Measurements from ENCODE around the gene C11orf68. TPM values are rescaled to one million over a fixed set of nuclear protein-coding genes. Genes with fewer than 3 reads are reported as not detected.
A peak's percentile ranks its signal among the peaks of the same experiment; 100 is the strongest.

The C11orf68 gene
- total RNA-seq, 1 experiment from 2014 or later: 15.7 TPM

- DNase-seq: no peak
- Histone ChIP-seq H3K27ac (ENCODE audit: insufficient read length, low read depth, low read length) (no peak overlapping the region), H4K8ac (replicated peaks; ENCODE audit: insufficient read length, low read depth, low read length) (no peak overlapping the region), H2BK5ac (ENCODE audit: insufficient read length, low read length) (no peak overlapping the region), H4K91ac (ENCODE audit: insufficient read length, low read depth, low read length) (no peak overlapping the region), H2BK15ac (ENCODE audit: low read depth, low read length) (no peak overlapping the region), H3K4ac (ENCODE audit: low read depth, low read length) (no peak overlapping the region), H3T11ph (ENCODE audit: low read length) (no peak overlapping the region), H3K27me3 (ENCODE audit: insufficient read depth, low read length) (peaks cover 3% of the 10 kb centered on the region; the same call in 1 of the 2 replicates), H3K56ac (ENCODE audit: insufficient read length, low read depth, low read length) (no peak overlapping the region), H3K9me3 (ENCODE audit: control insufficient read depth, low read depth, low read length) (no peaks in the 10 kb centered on the region), H3K4me2 (ENCODE audit: insufficient read depth, insufficient read length, low read length) (no peak overlapping the region), H2BK20ac (ENCODE audit: low read depth, low read length, poor library complexity, severe bottlenecking) (no peak overlapping the region), H2BK12ac (ENCODE audit: insufficient read length, low read depth, low read length) (no peak overlapping the region), H2AK5ac (ENCODE audit: insufficient read length, low read length) (no peak overlapping the region), H3K23ac (ENCODE audit: insufficient read length, low read depth, low read length) (no peak overlapping the region), H3K18ac (ENCODE audit: insufficient read length, low read depth, low read length) (no peak overlapping the region), H4K5ac (ENCODE audit: insufficient read length, low read depth, low read length) (no peak overlapping the region), H2AFZ (ENCODE audit: low read length) (no peak overlapping the region), H3K79me1 (ENCODE audit: insufficient read depth, low read depth, low read length, poor library complexity, severe bottlenecking) (no peaks in the 10 kb centered on the region), H4K20me1 (ENCODE audit: control insufficient read depth, insufficient read depth, insufficient read length) (no peaks in the 10 kb centered on the region), H3K14ac (ENCODE audit: insufficient read depth, low read length) (no peak overlapping the region), H3K23me2 (ENCODE audit: insufficient read length, low read depth, low read length, poor library complexity, severe bottlenecking) (peaks cover 8% of the 10 kb centered on the region), H3K79me2 (ENCODE audit: insufficient read depth, low read length) (no peaks in the 10 kb centered on the region), H3K4me1 (ENCODE audit: insufficient read depth, low read length) (no peaks in the 10 kb centered on the region), H2BK120ac (ENCODE audit: low read depth, low read length, poor library complexity, severe bottlenecking) (no peak overlapping the region), H3K9ac (ENCODE audit: extremely low read depth, insufficient read length, low read length) (no peak overlapping the region)
- Mint-ChIP-seq H3K36me3 (ENCODE audit: insufficient read depth in 1 of 3, low read depth in 3 of 3) (peaks cover 1 to 7% (median 6%) of the 10 kb centered on the region in 3 experiments; a peak in 5 of 7 replicates), H3K27me3 (ENCODE audit: low read depth) (peaks cover 7% of the 10 kb centered on the region), H3K4me3 (peak overlapping the region in 1 of 2 experiments; percentile 32; a peak in 1 of 5 replicates), H3K9me3 (no peaks in the 10 kb centered on the region; a peak in 1 of 5 replicates), H3K27ac (no peak overlapping the region), H3K4me1 (peaks cover 15 to 20% of the 10 kb centered on the region in 2 experiments)
- no CpG with 5 or more reads among the region's 11 CpGs for WGBS (ENCODE audit: extremely low coverage, insufficient read length, low lambda C conversion rate)
- no peak for TF ChIP-seq CTCF (conservative IDR thresholded peaks at IDR 0.05)
Observed at GRCh38 chr11:65870307-65870658, 48.6 kb downstream of the C11orf68 start.
